Bronchial epithelial cell (primary cell): ENCODE measurements around the gene ARID5A. TPM values are rescaled to one million over a fixed set of nuclear protein-coding genes. Genes with fewer than 3 reads are reported as not detected.

Source experiments
- DNase-seq: peaks from one replicate; pipeline ENCODE4 v3.0.0-alpha.2; 2010; ENCODE audit warnings: low read depth
- FAIRE-seq: peaks from 2 replicates; lab custom pipeline; 2011; peaks lifted over from hg19 to GRCh38; lab: Jason Lieb, UNC
- H3K27me3 ChIP-seq: 2 replicates; pipeline ENCODE4 v1.5.1; 2011; ENCODE audit warnings: low read length; ENCODE audit not compliant: control insufficient read depth, insufficient read depth
- H3K36me3 ChIP-seq: 2 replicates; pipeline ENCODE4 v1.5.1; 2011; ENCODE audit warnings: low read length; ENCODE audit not compliant: control insufficient read depth, insufficient read depth
- H3K4me3 ChIP-seq: 2 replicates; pipeline ENCODE4 v1.5.1; 2011; ENCODE audit warnings: mild to moderate bottlenecking, low read depth, low read length, control low read depth
- CTCF ChIP-seq: IDR thresholded peaks from 2 replicates; pipeline ENCODE4 v1.5.1; 2011; ENCODE audit warnings: mild to moderate bottlenecking, moderate library complexity, low read length, control low read depth, inconsistent platforms; ENCODE audit not compliant: insufficient read depth, severe bottlenecking
- total RNA-seq: library from RNA; depleted of rRNA; stranded (reverse); fragments of >200 nt; gene quantifications from 2 replicates; pipeline ENCODE4 v1.2.1, GENCODE V29; 2014

ARID5A gene
- total RNA-seq, 1 donor from 2014 or later, result 2.9 TPM

GRCh38 chr2:96579422-96579821 lies 42.9 kb downstream of the ARID5A start:
- FAIRE-seq (no peak), DNase-seq (no peak)
- TF ChIP-seq CTCF, result no peak
- Histone ChIP-seq H3K27me3 (no peaks in the 10 kb centered on the region), H3K36me3 (no peaks in the 10 kb centered on the region), H3K4me3 (no peak overlapping the region)

- no peak for TF ChIP-seq CTCF
- no peaks in the 10 kb centered on the region for H3K36me3 ChIP-seq
- no peak overlapping the region for H3K4me3 ChIP-seq
- FAIRE-seq (no peak), DNase-seq (no peak)
- no peaks in the 10 kb centered on the region for H3K27me3 ChIP-seq
Measured at GRCh38 chr2:96580771-96581170, 44.2 kb downstream of the ARID5A start.

GRCh38 chr2:96584017-96584416 lies 47.5 kb downstream of the ARID5A start:
- peak; percentile 11 for DNase-seq
- Histone ChIP-seq H3K36me3 (no peaks in the 10 kb centered on the region), H3K27me3 (no peaks in the 10 kb centered on the region), H3K4me3 (no peak overlapping the region)
- no peak for TF ChIP-seq CTCF
- FAIRE-seq, result no peak

GRCh38 chr2:96587843-96588242 lies 51.3 kb downstream of the ARID5A start:
- no peak for FAIRE-seq
- Histone ChIP-seq H3K36me3 (peaks cover 1% of the 10 kb centered on the region), H3K4me3 (no peak overlapping the region), H3K27me3 (no peaks in the 10 kb centered on the region)
- no peak for DNase-seq
- TF ChIP-seq CTCF, result no peak

- no peak for TF ChIP-seq CTCF
- peaks cover 14% of the 10 kb centered on the region for H3K36me3 ChIP-seq
- DNase-seq (no peak), FAIRE-seq (no peak)
- no peak overlapping the region for H3K4me3 ChIP-seq
- no peaks in the 10 kb centered on the region for H3K27me3 ChIP-seq
Measured at GRCh38 chr2:96591054-96591453, 54.5 kb downstream of the ARID5A start.

- FAIRE-seq, result no peak
- no peak overlapping the region for H3K4me3 ChIP-seq
- no peak for DNase-seq
Measured at GRCh38 chr2:96591494-96591893, 54.9 kb downstream of the ARID5A start.

More at GRCh38 chr2:96591494-96591893, 54.9 kb downstream of the ARID5A start:
- H3K36me3 ChIP-seq, result peaks cover 14% of the 10 kb centered on the region
- no peaks in the 10 kb centered on the region for H3K27me3 ChIP-seq
- no peak for TF ChIP-seq CTCF
